A549 (cell line): ENCODE results near the gene RIPOR2. TPM values are rescaled to one million over a fixed set of nuclear protein-coding genes. Genes with fewer than 3 reads are reported as not detected.

Experiments
- ATAC-seq, 2 experiments: fragments of 200-7000 bp in 1 of 2; fragments of >200 bp in 1 of 2; cut with Nextera tagmentation in 1 of 2; cut with Tn5 transposase in 1 of 2; 3 replicates each; pipeline versions ENCODE4 v1.8.0 to v1.9.1; 2018 to 2020; ENCODE audit warnings: mild to moderate bottlenecking in 1 of 2, moderate library complexity in 1 of 2
- CTCF ChIA-PET: fragments of 300-600 bp; sonication (Branson Sonifier 250); formaldehyde crosslinking; extraction: SDS; loops from one replicate; lab custom pipeline; 2021; ENCODE audit warnings: antibody characterized with exemption, inconsistent platforms; lab: Yijun Ruan, JAX
- POLR2A ChIA-PET: fragments of 350-600 bp; formaldehyde crosslinking; extraction: SDS; loops from one replicate; lab custom pipeline; 2021; ENCODE audit warnings: antibody characterized with exemption, inconsistent platforms; lab: Yijun Ruan, JAX
- DNase-seq, 2 experiments: peaks; one replicate each; pipeline versions ENCODE4 v3.0.0 to v3.0.0-alpha.2; 2011 to 2016; ENCODE audit warnings: low read depth in 1 of 2, low spot score in 1 of 2
- FAIRE-seq: peaks from 2 replicates; lab custom pipeline; 2011; peaks lifted over from hg19 to GRCh38; lab: Jason Lieb, UNC
- H3K27ac ChIP-seq, 2 experiments: fragments of >200 bp; sonication (Bioruptor Twin); formaldehyde crosslinking; 3 replicates each; pipeline ENCODE4 v1.5.1; 2016 to 2017
- H3K4me1 ChIP-seq: fragments of >200 bp; sonication (Bioruptor Twin); formaldehyde crosslinking; 3 replicates; pipeline ENCODE4 v1.6.1; 2016
- H3K4me2 ChIP-seq: fragments of >200 bp; sonication (Bioruptor Twin); formaldehyde crosslinking; 3 replicates; pipeline ENCODE4 v1.6.1; 2016
- H3K4me3 ChIP-seq: fragments of >200 bp; sonication (Bioruptor Twin); formaldehyde crosslinking; 3 replicates; pipeline ENCODE4 v1.5.1; 2016
- H3K9me3 ChIP-seq: fragments of >200 bp; sonication (Bioruptor Twin); formaldehyde crosslinking; 3 replicates; pipeline ENCODE4 v1.6.1; 2016
- ATOH8 ChIP-seq: fragments of 250-450 bp; sonication (Bioruptor Pico); IDR thresholded peaks from 2 replicates; pipeline ENCODE4 v1.5.0; 2020; ENCODE audit warnings: low read depth, mild to moderate bottlenecking, moderate library complexity
- BHLHE40 ChIP-seq: IDR thresholded peaks from 2 replicates; pipeline ENCODE4 v1.6.1; 2012; ENCODE audit warnings: low read depth, low read length, inconsistent platforms
- CBX2 ChIP-seq: fragments of 200-600 bp; sonication (generic); IDR thresholded peaks from 2 replicates; pipeline ENCODE4 v1.6.1; 2016; ENCODE audit warnings: low read depth, mild to moderate bottlenecking, borderline replicate concordance
- CHD4 ChIP-seq: fragments of 200-600 bp; sonication (generic); IDR thresholded peaks from 2 replicates; pipeline ENCODE4 v1.6.1; 2016; ENCODE audit warnings: antibody characterized with exemption, mild to moderate bottlenecking, borderline replicate concordance
- CTCF ChIP-seq: fragments of >200 bp; sonication (Bioruptor Twin); formaldehyde crosslinking; IDR thresholded peaks from 3 replicates; pipeline ENCODE4 v1.5.1; 2016
- E2F6 ChIP-seq: IDR thresholded peaks from 2 replicates; pipeline ENCODE4 v1.6.1; 2012; ENCODE audit warnings: low read depth, borderline replicate concordance
- EHF ChIP-seq: fragments of 250-450 bp; sonication (Bioruptor Pico); IDR thresholded peaks from 2 replicates; pipeline ENCODE4 v1.5.0; 2020; ENCODE audit warnings: mild to moderate bottlenecking
- ELK1 ChIP-seq: fragments of 150-350 bp; IDR thresholded peaks from 2 replicates; pipeline ENCODE4 v1.6.1; 2014; ENCODE audit warnings: low read depth, mild to moderate bottlenecking, low read length
- GATA3 ChIP-seq: IDR thresholded peaks from 2 replicates; pipeline ENCODE4 v1.6.1; 2012; ENCODE audit warnings: borderline replicate concordance
- JUN ChIP-seq, 2 experiments: fragments of >200 bp; sonication (Bioruptor Twin); formaldehyde crosslinking; IDR thresholded peaks; 2 replicates in 1 of 2; 3 replicates in 1 of 2; pipeline ENCODE4 v1.6.1; 2016 to 2017
- MAX ChIP-seq: IDR thresholded peaks from 2 replicates; pipeline ENCODE4 v1.6.1; 2012
- PHF8 ChIP-seq: fragments of 200-600 bp; sonication (generic); IDR thresholded peaks from 2 replicates; pipeline ENCODE4 v1.6.1; 2016; ENCODE audit warnings: low read depth, mild to moderate bottlenecking, antibody characterized with exemption, moderate library complexity, borderline replicate concordance
- POLR2A ChIP-seq: IDR thresholded peaks from 2 replicates; pipeline ENCODE4 v1.6.1; 2012; ENCODE audit warnings: mild to moderate bottlenecking, low read length
- RNF2 ChIP-seq: fragments of 200-600 bp; sonication (generic); IDR thresholded peaks from 2 replicates; pipeline ENCODE4 v1.6.1; 2016; ENCODE audit warnings: low read depth, mild to moderate bottlenecking, antibody characterized with exemption, moderate library complexity, borderline replicate concordance
- TFCP2L1 ChIP-seq: fragments of 250-450 bp; sonication (Bioruptor Pico); IDR thresholded peaks from 2 replicates; pipeline ENCODE4 v1.5.0; 2021; ENCODE audit warnings: mild to moderate bottlenecking
- TP53 ChIP-seq: fragments of 250-450 bp; sonication (Bioruptor Pico); IDR thresholded peaks from 2 replicates; pipeline ENCODE4 v1.5.0; 2021; ENCODE audit warnings: mild to moderate bottlenecking, moderate library complexity
- USF2 ChIP-seq: fragments of 450-650 bp; IDR thresholded peaks from 2 replicates; pipeline ENCODE4 v1.6.1; 2014; ENCODE audit warnings: antibody characterized with exemption
- ZNF302 ChIP-seq: fragments of 250-450 bp; sonication (Bioruptor Pico); IDR thresholded peaks from 2 replicates; pipeline ENCODE4 v1.9.0; 2021; ENCODE audit warnings: inconsistent platforms, mild to moderate bottlenecking, moderate library complexity
- WGBS: methylation state at CpG from one replicate; pipeline ENCODE4 v1.1.6; 2017; ENCODE audit errors: missing lambda C conversion rate; 5-methylcytosine and 5-hydroxymethylcytosine counted together
- polyA plus RNA-seq, 4 experiments: library from polyadenylated mRNA; depleted of rRNA in 3 of 4; stranded (reverse); fragments of >200 nt; fragmentation: RNase III in 1 of 4; extraction: RNeasy Plus Mini Kit Qiagen cat#74134 plus additional on column Dnase treatment in 1 of 4; gene quantifications; 2 replicates in 3 of 4; 3 replicates in 1 of 4; pipeline ENCODE4 v1.2.3, GENCODE V29; 2011 to 2017

RIPOR2 gene
- polyA plus RNA-seq, 2 of the 4 experiments (the other 2 are of a cell fraction), result 0.01 TPM; not detected in 1

GRCh38 chr6:24774696-24775519, 160.9 kb downstream of the RIPOR2 start, which contains the start of gene GMNN:
GMNN (plus strand) TSS chr6:24774937; CDS start chr6:24777247, 2,310 bp downstream.
- peak; percentile 84 to 92 for DNase-seq
- no peak for FAIRE-seq
- peak within 1 kb of the TSS; percentile 97 for H3K4me2 ChIP-seq
- H3K9me3 ChIP-seq, result no peaks in the 10 kb centered on the region
- peak within 1 kb of the TSS; percentile 93 to 99 for H3K27ac ChIP-seq
- WGBS, result under 1% methylated on average over 40 of the region's 75 CpGs
- ChIA-PET POLR2A (no interaction called here), CTCF (interaction anchor here (0.5 to 1.4 kb wide), 5 partner anchors 10 to 296 kb away, joined by 3 to 4 read pairs (median 4); no protein-coding TSS in a partner anchor)
- peak within 1 kb of the TSS; percentile 94 for H3K4me3 ChIP-seq
- peak; percentile 97 to 99 for ATAC-seq
- TF ChIP-seq TFCP2L1 (CRISPR knock-in tag) (no peak), ELK1 (no peak), GATA3 (0 out of 2 replicates have a peak, but pooled peaks have one; percentile 27), CBX2 (no peak), POLR2A (peak; percentile 55), JUN (IDR thresholded peaks at IDR 0.05) (peak; percentile 59 to 70; a peak in 4 of 5 replicates), MAX (peak; percentile 61; the same call in 1 of the 2 replicates), BHLHE40 (no peak), USF2 (peak; percentile 90), E2F6 (peak; percentile 75; the same call in 1 of the 2 replicates), PHF8 (peak; percentile 67), CHD4 (no peak)
- peaks cover 35% of the 10 kb centered on the region; the same call in 2 of the 3 replicates for H3K4me1 ChIP-seq

- no peak for TF ChIP-seq ZNF302 (CRISPR knock-in tag)
- TF ChIP-seq ATOH8 (CRISPR knock-in tag), result no peak
- no peak for TF ChIP-seq EHF (CRISPR knock-in tag)
- TF ChIP-seq CTCF, result no peak
- TF ChIP-seq RNF2, result no peak
- no peak for TF ChIP-seq MAX
- no peak for TF ChIP-seq PHF8
- no peak for TF ChIP-seq POLR2A
- no peak for TF ChIP-seq TP53 (CRISPR knock-in tag)
- 97% methylated on average over 5 of the region's 5 CpGs for WGBS
- Histone ChIP-seq H3K4me1 (no peaks in the 10 kb centered on the region), H3K9me3 (no peaks in the 10 kb centered on the region), H3K4me2 (no peak overlapping the region), H3K4me3 (no peak overlapping the region), H3K27ac (no peak overlapping the region)
- FAIRE-seq (no peak), ATAC-seq (no peak), DNase-seq (no peak)
- CTCF ChIA-PET, result interaction anchor here (0.9 to 4.1 kb wide), 4 partner anchors 9 to 188 kb away, joined by 3 to 16 read pairs (median 4); no protein-coding TSS in a partner anchor
- POLR2A ChIA-PET, result no interaction called here
These were observed 167.4 kb downstream of the RIPOR2 start for GRCh38 chr6:24768361-24768760.
